T follicular helper cell (primary cell): Measurements from ENCODE around the gene CEP170.
"Not testable (repeated sequence)": the region's sequence is repeated elsewhere in the genome, so short reads cannot be mapped to it uniquely, and the experiment has no call there.

Experiments
- DNase-seq: peaks from one replicate; pipeline ENCODE4 v3.0.0-alpha.2; 2020; ENCODE audit warnings: low read depth

Gene CEP170

DNA sequence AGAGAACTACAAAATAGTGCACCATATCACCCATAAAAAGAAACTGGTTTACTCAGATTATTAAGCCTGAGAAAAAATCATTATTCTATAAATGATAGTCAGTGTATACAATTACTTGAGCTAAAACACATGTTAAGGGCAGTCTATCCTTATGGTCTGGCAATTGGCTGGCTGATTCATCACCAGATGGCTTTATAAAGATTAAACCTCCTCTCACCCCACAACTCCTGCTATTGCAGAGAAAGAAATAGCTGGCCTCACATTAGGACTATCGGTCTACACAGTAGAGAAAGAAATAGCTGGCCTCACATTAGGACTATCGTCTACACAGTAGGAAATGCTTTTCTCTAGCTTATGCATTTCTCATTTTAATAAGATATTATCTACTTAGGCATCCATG, 21.2 kb downstream of the CEP170 start:
- no peak for DNase-seq

DNA sequence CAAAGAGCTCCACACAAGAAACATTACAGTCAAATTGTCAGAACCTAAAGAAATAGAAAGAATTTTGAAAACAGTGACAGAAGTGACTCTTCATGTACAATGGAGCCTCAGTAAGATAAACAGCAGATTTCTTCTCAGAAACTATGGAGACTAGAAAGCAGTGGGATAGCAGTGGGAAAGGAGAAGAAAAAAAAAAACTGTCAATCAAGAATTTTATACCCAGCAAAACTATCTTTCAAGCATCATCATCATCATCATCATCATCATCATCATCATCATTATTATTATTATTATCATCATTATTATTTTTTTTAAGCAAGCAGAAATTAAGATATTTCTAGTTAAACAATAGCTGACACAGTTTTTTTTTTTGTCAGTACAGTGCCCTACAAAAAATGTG, 24.2 kb downstream of the CEP170 start:
- DNase-seq, result no peak

DNA sequence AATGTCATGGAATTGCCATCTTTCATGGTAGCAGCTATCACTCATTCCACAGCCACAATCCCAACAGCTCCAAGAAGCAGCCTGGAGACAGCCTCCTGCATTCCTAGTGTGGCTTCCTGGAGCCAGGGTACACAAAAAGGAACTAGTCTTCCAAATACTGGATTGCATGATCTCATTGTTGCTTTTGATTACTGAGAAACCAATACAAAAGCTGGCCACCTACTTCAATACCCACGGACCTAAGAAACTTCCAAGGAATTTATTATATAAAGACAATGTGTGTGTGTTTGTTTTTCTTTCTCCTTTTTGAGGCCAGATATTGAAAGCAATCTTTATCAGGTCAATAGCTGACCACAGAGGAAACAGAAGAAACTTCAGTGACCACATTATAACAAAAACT, 25.6 kb downstream of the CEP170 start:
- DNase-seq, result no peak

DNA sequence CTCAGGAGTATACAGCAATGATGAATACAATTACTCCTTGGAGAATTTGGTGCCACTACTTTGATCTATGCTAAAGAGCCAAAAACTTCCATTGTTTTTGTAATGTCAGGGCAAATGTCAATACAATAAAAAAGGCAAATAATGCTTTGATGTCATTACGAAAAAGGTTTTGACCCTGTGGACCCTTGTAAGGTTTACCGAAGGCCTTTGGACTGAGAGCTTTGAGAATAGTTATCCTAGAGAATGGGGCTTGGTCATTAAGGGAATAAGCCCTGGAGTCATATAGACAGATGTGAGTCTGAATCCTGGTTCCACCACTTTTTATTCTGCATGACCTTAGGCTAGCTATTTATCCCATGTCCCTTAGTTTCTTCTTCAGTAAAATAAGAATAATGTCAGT, 27.5 kb downstream of the CEP170 start:
- no peak for DNase-seq

DNA sequence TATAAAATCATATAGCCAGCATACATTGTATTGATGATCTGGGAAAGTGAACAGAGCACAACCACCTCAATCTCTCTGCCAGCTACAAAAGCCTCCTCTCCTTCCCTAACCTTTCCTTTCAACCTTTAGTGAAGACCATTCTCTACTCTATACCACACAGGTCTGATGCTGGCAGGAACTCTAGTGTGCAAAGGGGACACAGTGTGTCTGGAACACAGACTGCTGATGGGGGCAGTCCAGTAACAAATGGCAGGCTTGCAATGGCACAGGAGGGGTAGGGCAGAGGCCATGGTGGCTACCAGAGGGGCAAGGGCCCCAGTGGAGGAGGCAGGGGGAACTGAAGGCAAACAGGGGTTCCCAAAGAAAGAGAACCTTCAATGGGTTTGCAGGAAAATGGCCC, 37.0 kb downstream of the CEP170 start:
- DNase-seq, result no peak

DNA sequence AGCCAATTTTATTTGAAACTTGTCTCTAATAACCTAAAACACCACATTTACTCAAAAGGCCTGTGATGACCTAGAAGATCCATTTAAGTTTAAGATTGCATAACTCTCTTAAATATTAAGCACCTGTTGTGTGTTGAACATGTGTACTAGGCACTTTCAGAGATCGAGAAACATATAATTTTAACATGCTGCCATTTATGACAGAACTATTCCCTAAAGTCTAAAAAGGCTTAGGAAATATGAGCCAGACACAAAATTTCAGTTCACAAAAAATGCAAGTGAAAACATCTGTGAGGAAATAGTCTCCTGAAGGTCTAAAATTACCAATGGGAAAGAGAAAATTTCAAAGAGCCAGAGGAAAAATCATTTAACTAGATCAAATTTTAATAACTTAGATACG, 37.7 kb downstream of the CEP170 start:
- DNase-seq, result no peak

DNA sequence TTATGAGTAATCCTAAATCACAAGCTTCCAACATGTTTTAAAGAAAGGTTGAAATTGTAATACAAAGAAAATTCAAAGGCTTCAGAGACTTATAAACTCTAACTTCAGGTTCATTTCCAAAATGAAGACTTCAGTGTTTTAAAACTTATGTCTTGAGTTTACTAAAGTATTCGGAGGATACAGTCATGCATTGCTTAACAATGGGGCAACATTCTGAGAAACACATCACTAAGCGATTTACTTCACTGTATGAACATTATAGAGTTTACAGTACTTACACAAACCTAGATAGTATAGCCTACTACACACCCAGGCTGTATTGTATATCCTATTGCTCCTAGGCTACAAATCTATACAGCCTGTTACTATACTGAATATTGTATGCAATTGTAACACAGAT, 38.3 kb downstream of the CEP170 start:
- no peak for DNase-seq

DNA sequence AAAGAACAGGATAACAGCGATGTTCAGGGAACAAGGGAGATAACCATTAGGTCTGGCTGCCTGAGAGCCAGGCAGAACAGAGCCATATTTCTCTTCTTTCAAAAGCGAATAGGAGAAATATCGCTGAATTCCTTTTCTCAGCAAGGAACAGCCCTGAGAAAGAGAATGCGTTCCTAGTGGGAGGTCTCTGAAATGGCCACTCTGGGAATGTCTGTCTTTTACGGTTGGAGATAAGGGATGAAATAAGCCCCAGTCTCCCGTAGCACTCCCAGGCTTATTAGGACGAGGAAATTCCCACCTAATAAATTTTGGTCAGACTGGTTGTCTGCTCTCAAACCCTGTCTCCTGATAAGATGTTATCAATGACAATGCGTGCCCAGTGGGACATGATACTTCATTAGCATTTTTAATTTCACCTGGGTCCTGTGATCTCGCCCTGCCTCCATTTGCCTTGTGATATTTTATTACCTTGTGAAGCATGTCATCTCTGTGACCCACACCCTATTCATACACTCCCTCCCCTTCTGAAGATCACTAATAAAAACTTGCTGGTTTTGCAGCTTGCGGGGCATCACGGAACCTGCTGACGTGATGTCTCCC, 39.7 kb downstream of the CEP170 start:
- DNase-seq, result not testable (repeated sequence)

DNA sequence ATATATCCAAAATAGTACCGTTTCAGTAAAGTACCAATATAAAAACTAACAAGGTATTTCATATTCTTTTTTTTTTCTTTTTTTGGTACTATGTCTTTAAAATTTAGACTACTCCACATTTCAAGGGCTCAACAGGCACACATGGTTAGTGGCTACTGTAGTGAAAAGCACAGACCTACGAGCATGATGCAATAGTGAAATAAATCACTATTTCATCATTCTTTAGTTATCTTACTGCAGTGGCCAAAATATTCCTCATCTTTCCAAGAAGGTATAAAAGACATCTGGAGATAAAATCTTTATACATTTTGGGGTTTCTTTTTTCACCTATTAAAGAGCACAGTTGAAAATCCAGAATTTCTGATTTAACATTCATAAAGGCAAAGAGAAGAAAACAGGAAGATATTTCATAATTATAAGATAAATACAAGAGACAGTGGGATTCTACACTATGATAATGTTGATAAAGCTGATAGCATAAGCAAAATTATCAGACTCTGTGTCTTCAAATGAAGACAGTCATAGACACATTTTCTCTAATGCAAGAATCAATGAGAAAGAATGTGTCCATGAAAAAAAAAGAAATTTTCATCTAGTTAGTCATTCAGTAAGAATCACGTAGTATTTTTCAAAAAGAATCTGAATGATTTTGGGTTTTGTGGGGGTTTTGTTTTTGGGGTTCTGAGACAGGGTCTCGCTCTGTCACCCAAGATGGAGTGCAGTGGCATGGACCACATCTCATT, 41.9 kb downstream of the CEP170 start:
- no peak for DNase-seq

DNA sequence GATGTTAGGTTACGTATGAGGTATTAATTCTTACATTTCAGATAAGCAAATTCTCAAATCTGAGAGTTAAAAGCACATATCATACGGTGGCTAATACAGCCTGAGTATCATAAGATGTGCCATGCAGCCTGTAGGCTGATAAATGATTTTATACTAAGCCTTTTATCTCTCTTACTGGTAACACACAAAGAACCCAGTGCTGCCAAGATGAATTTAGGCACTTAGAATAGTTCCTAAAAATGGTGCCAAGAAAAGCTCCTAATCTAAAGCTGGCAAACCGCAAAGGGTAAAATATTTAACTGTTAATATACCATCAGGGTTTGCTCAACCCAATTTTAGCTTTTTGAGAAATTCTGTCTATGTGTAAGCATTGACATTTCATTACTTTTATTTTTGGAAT, 43.1 kb downstream of the CEP170 start:
- not testable (repeated sequence) for DNase-seq

DNA sequence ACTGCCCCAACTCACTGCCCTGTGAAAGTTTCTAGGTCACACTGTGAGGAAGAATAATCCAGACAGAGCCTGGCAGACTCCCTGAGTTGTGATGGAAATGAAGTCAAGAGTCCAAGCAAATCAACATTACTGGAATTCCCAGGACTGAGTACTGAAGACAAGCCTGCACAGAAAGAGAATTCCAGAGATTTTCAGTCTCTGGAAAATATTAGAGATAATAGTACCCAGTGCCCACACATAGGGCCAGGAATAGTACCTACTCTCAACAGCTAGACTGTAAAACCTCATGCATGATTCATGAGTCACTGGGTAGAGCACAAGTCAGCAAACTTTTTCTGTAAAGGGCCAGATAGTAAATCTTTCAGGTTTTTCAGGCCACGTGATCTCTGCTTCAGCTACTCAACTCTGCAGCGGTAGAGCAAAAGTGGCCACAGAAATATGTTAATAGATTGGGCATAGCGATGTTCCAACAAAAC, 50.0 kb downstream of the CEP170 start:
- DNase-seq, result not testable (repeated sequence)

DNA sequence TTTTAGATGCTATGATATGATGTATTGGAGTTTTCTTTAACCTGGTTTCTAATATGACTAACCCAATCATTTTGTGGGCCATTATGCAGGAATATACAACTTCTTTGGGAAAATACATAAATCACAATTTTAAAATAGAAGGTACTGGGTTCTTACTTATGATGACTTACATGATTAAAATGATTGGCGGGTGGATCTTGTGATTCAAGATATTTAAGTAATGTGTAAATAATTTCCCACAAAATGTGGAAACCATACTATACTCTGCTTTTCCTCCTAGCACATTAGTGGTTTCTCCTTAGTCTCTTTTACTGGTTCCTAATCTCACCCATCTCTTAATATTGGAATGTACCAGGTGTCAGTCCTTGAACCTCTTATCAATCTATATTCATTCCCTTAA, 50.7 kb downstream of the CEP170 start:
- DNase-seq, result not testable (repeated sequence)

DNA sequence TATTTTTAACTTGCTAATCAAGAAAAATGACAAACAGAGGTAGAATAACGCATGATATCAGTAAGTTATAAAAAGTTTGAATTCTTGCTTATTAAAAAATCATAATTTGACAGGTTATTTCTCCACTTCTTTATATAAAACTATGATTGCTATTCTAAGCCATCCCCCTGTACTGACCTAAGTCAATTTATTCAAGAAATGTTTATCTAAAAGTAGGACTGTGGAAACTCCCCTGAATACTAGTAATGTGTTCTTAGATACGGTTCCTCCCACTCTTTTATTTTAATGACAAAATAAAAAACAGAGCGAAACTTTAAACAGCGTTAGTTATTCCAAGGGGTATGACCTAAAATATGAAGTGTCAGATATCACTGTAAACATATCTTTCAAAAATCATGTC, 51.9 kb downstream of the CEP170 start:
- DNase-seq, result not testable (repeated sequence)

DNA sequence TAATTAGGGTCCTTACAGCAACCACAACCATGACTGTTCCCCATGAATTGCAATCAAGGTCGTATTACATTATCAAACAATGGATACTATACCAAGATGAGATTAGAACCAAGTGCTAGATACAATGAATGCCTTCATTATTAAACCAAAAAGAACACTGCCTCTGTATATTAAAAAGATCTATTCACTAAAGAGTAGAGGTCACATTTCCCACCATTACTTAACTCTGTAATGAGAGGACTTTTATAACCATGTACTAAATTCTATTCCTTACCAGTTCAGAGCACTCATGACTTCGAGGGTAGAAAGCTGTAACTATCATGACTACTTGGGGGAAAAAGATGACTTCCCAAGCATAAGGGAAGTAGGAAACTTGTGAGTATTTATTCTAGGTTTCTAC, 53.8 kb downstream of the CEP170 start:
- DNase-seq, result not testable (repeated sequence)

DNA sequence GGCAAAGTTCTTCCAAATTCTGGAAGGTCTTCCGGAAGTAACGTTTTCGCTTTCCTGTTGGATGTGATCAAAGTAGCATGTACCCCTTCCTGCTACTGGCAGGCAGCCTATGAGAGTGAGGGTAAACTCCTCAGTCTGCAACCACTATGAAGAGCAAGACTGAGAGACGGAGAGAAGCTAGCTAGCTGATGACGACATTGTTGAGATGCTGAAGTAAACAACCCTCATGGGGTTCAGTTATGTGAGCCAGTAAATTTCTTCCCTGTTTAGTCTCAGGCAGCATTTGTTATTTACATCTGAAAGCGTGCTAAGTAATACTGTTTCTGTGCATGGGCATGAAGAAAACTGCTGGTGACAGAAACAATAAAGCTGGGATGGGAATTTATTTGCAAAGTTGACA, 57.6 kb downstream of the CEP170 start:
- DNase-seq, result not testable (repeated sequence)

DNA sequence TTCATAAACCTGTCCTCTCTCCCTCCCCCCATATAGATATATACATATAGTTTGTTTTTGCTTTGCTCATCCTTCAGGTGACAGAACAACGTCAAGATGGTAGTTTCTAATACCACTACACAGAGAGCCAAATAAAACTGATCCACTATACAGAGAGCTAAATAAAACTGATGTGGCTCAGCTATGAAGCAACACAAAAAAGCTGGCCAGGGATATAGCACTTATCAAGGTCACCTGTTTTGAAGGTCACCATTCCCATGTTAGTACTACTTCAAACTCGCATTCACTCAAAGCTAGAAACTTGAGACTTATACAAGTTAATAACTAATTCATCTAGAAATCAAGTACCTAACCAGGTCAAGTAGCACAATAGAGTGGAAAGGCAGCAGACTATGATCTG, 61.8 kb downstream of the CEP170 start:
- DNase-seq, result not testable (repeated sequence)

DNA sequence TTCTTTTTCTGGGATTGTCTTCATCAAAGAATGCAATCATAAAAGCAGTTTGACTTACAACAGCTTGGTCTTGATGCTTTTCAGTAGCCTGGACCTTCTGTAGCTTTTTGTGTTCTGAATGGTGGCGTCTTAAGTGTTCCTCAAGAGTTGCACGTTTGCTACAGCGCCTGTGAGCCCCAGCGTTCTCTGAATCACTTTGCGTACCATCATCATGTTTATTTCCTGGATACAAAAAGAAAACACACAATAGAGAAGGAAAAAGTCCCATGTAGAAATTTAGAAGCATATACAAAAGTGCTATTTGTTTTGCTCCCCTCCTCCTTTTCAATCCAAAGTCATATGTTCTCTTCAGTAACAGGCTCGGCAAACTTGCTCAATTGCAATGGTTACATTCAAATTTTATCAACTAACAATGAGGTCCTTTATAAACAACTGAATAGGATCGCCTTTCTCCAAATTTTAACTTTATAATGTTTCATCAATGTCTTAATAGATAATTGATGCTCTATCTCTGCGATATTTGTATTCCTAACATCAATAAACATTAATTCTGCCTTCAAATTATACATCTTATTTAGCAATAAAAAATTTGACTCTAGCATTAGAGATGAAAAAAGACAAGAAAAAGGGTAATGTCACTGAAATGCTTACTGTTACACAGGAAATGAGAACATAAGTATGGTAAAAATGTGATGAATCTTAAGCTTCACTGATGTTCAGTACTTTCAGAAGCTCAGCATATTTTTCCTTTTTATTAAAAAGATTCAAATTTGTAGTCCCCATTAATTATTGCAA, 68.7 kb downstream of the CEP170 start:
- DNase-seq, result not testable (repeated sequence)

DNA sequence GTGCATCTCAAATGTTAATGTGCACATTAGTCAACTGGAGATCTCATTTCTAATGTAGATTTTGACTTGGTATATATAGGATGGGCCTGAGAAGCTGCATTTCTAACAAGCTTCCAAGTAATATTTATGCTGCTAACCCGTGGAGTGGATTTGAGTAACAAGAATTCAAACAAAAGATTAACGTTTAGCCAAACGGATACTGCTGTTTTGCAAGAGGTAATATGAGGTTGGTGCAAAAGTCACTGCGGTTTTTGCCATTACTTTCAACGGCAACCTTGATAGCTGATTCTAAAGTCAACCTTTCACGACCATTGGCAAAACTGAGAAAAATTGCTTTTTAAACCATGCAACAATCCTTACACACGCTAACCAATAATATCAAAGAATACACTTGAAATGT, 70.3 kb downstream of the CEP170 start:
- not testable (repeated sequence) for DNase-seq

DNA sequence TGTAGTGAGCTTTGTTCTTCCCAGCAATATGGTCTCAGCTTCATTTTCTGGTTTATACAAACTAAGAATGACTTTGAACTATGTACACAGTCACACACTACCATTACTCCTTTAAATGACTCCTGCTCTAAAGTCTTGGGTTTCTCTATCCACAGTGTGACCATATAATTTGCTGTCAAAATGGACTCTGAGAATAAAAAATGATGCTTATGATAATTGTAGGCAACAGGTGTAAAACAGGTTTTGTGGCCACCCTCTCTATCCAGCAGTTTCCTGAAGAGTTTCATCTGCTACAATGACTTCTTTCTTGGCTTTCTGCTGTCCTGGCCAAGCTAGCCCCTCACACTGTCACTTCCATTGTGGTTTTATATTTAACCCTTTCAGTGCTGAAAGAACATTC, 71.4 kb downstream of the CEP170 start:
- not testable (repeated sequence) for DNase-seq

DNA sequence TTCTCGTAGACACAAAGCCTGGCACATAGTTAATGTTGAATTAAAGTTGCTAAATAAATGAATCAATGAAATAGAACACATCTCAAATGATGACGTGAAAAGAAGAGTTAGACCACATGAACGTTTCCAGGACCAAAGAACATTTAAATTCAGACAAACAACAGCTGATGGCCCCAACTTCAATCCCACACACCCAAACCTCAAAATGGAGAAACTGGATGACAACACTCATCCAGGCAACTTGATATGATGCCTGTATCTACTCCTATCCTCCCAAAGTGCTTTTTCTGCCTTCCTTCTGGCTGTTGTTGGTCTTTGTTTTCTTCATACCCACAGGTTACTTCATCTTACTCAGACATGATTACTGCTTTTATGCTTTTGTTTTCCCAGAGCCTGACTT, 71.9 kb downstream of the CEP170 start:
- DNase-seq, result not testable (repeated sequence)

DNA sequence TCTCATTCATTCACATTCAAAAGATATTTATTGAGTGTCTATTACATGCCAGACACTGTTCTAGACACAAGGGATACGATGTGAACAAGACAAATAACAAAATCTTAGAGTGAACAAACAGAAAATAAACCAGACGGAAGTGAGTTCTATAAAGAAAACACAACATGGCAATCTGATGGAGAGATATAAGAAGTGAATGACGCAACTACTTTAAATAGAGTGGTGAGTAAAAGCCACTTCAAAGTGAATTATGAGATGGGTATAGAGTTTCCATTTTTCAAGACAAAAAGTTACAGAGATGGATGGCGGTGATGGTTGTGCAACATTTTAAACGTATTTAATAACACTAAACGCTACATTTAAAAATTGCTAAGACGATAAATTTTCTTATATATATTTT, 75.4 kb downstream of the CEP170 start:
- no peak for DNase-seq

DNA sequence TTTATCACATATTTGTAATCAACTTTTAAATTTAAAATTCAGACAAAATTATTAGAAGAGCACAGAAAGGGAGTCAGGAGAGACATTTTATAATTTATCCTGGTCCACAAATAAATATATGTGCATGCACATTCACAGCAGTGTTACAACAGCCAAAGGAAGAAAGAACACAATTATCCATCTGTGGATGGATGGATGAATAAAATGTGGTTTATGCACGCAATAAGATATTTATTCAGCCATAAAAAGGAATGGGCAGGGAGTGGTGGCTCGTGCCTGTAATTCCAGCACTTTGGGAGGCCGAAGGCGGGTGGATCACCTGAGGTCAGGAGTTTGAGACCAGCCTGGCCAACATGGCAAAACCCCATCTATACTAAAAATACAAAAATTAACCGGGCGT, 77.3 kb downstream of the CEP170 start:
- not testable (repeated sequence) for DNase-seq
